ENCODE data around the gene GRK2.
A peak's percentile ranks its signal among the peaks of the same experiment; 100 is the strongest.

DNA sequence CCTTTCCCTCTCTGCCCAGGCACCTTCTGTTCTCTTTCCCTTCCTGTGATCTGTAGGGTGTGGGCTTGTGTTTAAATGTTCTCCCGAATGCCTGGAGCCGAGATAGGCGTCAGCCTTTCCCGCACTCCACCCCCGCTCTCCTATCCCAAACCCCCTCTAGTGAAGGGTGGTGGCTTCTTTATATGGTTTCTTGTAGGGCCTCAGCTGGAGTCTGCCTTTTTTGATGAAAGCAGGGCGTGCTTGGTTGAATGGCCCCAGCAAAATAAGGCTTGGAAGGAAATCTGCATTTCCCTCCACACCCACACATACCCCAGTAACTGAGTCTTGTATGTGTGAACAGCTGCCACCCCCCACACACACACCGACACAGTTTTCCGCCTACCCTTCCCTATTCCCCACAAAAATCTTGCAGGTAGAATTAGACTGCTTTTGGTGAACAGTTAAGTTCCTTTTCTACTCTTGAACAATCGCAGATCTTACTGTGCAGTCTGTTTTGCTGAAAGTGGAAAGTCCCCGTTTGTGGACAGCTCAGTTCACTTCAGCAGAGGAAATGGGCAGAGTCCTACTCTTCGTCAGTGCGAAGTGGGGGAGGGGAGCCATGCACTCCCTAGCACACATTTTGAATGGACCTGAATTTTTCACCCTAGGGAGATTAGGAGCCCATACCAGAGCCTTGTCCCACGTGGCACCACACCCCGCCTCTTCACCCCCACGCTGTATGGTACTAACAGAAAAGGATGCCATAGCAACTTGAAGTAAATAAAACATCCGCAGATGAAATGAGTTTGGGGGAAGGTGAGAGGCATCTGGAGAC lies 25.5 kb upstream of the GRK2 start:
- TF ChIP-seq, protein P1, sequence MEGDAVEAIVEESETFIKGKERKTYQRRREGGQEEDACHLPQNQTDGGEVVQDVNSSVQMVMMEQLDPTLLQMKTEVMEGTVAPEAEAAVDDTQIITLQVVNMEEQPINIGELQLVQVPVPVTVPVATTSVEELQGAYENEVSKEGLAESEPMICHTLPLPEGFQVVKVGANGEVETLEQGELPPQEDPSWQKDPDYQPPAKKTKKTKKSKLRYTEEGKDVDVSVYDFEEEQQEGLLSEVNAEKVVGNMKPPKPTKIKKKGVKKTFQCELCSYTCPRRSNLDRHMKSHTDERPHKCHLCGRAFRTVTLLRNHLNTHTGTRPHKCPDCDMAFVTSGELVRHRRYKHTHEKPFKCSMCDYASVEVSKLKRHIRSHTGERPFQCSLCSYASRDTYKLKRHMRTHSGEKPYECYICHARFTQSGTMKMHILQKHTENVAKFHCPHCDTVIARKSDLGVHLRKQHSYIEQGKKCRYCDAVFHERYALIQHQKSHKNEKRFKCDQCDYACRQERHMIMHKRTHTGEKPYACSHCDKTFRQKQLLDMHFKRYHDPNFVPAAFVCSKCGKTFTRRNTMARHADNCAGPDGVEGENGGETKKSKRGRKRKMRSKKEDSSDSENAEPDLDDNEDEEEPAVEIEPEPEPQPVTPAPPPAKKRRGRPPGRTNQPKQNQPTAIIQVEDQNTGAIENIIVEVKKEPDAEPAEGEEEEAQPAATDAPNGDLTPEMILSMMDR (IDR thresholded peaks at IDR 0.05): no peak
- TF ChIP-seq POLR2A (IDR thresholded peaks at IDR 0.05): peak in 1 of 2 donors; percentile 52

Measured in adrenal gland (tissue), 5 donors.